Testis (tissue), 3 donors: ENCODE measurements around the gene MRM1. TPM values are rescaled to one million over a fixed set of nuclear protein-coding genes. Genes with fewer than 3 reads are reported as not detected.

ENCODE experiments used
- DNase-seq: peaks from one replicate; pipeline ENCODE4 v3.0.0-alpha.2; 2019
- H3K27ac ChIP-seq, 2 donors: fragments of 200-600 bp; sonication (generic); one replicate each; pipeline ENCODE4 v1.5.1; 2019
- H3K27me3 ChIP-seq: fragments of 200-600 bp; sonication (generic); one replicate; pipeline ENCODE4 v1.5.1; 2019
- H3K36me3 ChIP-seq: fragments of 200-600 bp; sonication (generic); one replicate; pipeline ENCODE4 v1.5.1; 2017; ENCODE audit warnings: low read depth; ENCODE audit errors: missing control alignments
- H3K4me1 ChIP-seq: fragments of 200-600 bp; sonication (generic); one replicate; pipeline ENCODE4 v1.5.1; 2019
- H3K4me3 ChIP-seq, 2 donors: fragments of 200-600 bp; sonication (generic); one replicate each; pipeline ENCODE4 v1.5.1; 2017 to 2019
- H3K9me3 ChIP-seq: fragments of 200-600 bp; sonication (generic); one replicate; pipeline ENCODE4 v1.5.1; 2017
- CTCF ChIP-seq, 3 experiments: fragments of 450-650 bp in 2 of 3; fragments of 200-600 bp in 1 of 3; sonication (generic) in 1 of 3; IDR thresholded peaks; one replicate each; pipeline ENCODE4 v1.5.1; 2016 to 2019; ENCODE audit warnings: antibody characterized with exemption in 3 of 3, mild to moderate bottlenecking in 2 of 3, moderate library complexity in 1 of 3
- POLR2A ChIP-seq: fragments of 450-650 bp; IDR thresholded peaks from one replicate; pipeline ENCODE4 v1.6.1; 2017; ENCODE audit warnings: antibody characterized with exemption, mild to moderate bottlenecking, moderate library complexity
- WGBS, 2 donors: methylation state at CpG; one replicate each; pipeline ENCODE4 v1.1.5; 2018; 5-methylcytosine and 5-hydroxymethylcytosine counted together
- intact Hi-C: fragments of 100-400 bp; cut with DNase I; formaldehyde crosslinking; loops from one replicate; pipeline ENCODE4 v1.15.1; 2023; ENCODE audit warnings: low total_unique reads
- polyA plus RNA-seq: library from polyadenylated mRNA; stranded (reverse); fragments of 350-450 nt; fragmentation: Illumina TruSeq; extraction: RNeasy Lipid Tissue Mini Kit (QIAGEN cat#74804); gene quantifications from one replicate; pipeline ENCODE4 v1.2.3, GENCODE V29; 2014; ENCODE audit warnings: low read depth, low replicate concordance; ENCODE audit not compliant: insufficient read depth
- total RNA-seq, 2 donors: library from RNA; depleted of rRNA; stranded (reverse); fragments of >200 nt; gene quantifications; one replicate each; pipeline ENCODE4 v1.2.3, GENCODE V29; 2016

The MRM1 gene
- total and polyA plus RNA-seq, 3 donors from 2014 or later = 4.4 to 8.1 (median 7.6) TPM

- TF ChIP-seq CTCF (IDR thresholded peaks at IDR 0.05) (no peak), POLR2A (no peak)
- DNase-seq = no peak
- no peak overlapping the region for H3K27ac ChIP-seq
- H3K4me3 ChIP-seq = no peak overlapping the region
- 89 to 97% methylated on average over 2 of the region's 2 CpGs for WGBS, 2 donors
- no peaks in the 10 kb centered on the region for H3K27me3 ChIP-seq
- H3K36me3 ChIP-seq = no peaks in the 10 kb centered on the region
- H3K4me1 ChIP-seq = no peaks in the 10 kb centered on the region
- H3K9me3 ChIP-seq = no peaks in the 10 kb centered on the region
- intact Hi-C loops = no loop called here
Measured at GRCh38 chr17:36576793-36577192, 24.6 kb upstream of the MRM1 start.

GRCh38 chr17:36578671-36579070, 22.7 kb upstream of the MRM1 start:
- Histone ChIP-seq H3K4me3 (no peak overlapping the region), H3K27ac (no peak overlapping the region), H3K27me3 (no peaks in the 10 kb centered on the region), H3K4me1 (no peaks in the 10 kb centered on the region), H3K36me3 (no peaks in the 10 kb centered on the region), H3K9me3 (no peaks in the 10 kb centered on the region)
- intact Hi-C loops = no loop called here
- no peak for TF ChIP-seq CTCF (IDR thresholded peaks at IDR 0.05)
- TF ChIP-seq POLR2A = no peak
- whole genome bisulfite sequencing, 2 donors = 93 to 95% methylated on average over 2 of the region's 2 CpGs
- no peak for DNase-seq

DNA sequence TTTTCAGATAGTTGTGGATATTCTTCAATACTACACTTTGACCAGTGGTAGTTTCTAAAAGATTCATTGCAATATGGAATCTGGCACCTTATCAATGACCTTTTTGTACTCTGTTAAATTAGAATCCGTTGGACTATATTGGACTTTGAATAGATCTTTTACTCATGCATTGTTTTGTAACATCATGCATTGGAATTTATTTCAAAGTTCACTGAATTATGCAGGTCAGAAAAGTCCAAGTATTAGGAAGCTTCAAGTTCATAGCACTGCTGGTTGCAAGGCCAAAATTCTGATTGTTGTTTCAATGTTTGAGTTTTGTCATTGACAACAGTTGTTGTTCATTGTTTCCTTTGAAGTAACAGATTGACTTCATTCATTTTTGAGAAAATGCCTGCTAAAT, 17.6 kb upstream of the MRM1 start:
- Histone ChIP-seq H3K4me3 (no peak overlapping the region), H3K27me3 (no peaks in the 10 kb centered on the region), H3K4me1 (no peaks in the 10 kb centered on the region), H3K36me3 (no peaks in the 10 kb centered on the region), H3K9me3 (no peaks in the 10 kb centered on the region), H3K27ac (no peak overlapping the region)
- intact Hi-C loops = no loop called here
- TF ChIP-seq CTCF (IDR thresholded peaks at IDR 0.05) (no peak), POLR2A (no peak)
- WGBS, 2 donors = 52 to 67% methylated on average over 1 of the region's 1 CpG
- no peak for DNase-seq

GRCh38 chr17:36586138-36586537, 15.2 kb upstream of the MRM1 start:
- WGBS, 2 donors = 89 to 97% methylated on average over 2 of the region's 2 CpGs

More at GRCh38 chr17:36586138-36586537, 15.2 kb upstream of the MRM1 start:
- Histone ChIP-seq H3K4me3 (no peak overlapping the region), H3K9me3 (no peaks in the 10 kb centered on the region), H3K36me3 (no peaks in the 10 kb centered on the region), H3K27ac (no peak overlapping the region), H3K4me1 (peaks cover 1% of the 10 kb centered on the region), H3K27me3 (no peaks in the 10 kb centered on the region)
- intact Hi-C loops = no loop called here
- DNase-seq = no peak
- TF ChIP-seq CTCF (IDR thresholded peaks at IDR 0.05) = no peak
- TF ChIP-seq POLR2A = no peak
